GM21447 (cell line): Measurements from ENCODE around the gene RELA.
A peak's percentile ranks its signal among the peaks of the same experiment; 100 is the strongest.

Source experiments
- ATAC-seq: cut with Tn5 transposase; IDR thresholded peaks from one replicate; pipeline ENCODE4 v1.9.1; 2021; ENCODE audit not compliant: unreplicated experiment

The RELA gene

DNA sequence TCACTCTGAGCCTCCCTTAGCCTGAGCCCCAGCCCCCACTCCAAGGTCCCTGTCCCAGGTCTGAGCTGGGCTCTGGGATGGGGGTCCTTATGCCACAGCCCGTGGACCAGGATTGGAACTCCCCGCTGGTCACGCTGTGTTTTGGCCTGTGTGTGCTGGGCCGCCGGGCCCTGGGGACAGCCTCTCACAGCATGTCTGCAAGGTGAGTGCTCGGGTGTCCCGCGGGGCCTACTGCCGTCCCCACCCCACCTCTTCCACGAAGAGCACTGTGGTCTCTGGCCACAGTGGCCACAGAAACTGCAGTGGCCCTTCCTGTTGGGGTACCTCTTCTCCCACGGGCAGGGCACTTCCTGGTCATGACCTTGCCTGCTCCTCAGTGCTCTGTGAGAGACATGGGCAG is 28.3 kb downstream of the RELA start:
- no peak for ATAC-seq

DNA sequence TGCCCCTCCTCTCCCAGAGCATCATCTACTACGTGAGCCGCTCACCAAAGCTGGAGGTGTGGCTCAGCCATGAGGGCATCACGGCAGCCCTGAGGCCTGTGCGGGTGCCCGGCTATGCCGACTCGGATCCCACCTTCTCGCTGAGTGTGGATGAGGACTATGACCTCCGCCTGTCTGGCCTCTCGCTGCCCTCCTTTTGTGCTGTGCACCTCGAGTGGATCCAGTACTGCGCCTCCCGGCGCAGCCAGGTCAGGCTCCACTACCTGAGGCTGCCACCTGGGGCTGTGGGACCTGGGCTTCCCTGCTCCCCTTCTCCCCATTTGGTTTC is 28.6 kb downstream of the RELA start:
- ATAC-seq: no peak

- no peak for ATAC-seq
Observed at GRCh38 chr11:65633390-65634108, 29.2 kb downstream of the RELA start.

GRCh38 chr11:65630215-65630614 is 32.5 kb downstream of the RELA start:
- ATAC-seq: no peak

- no peak for ATAC-seq
Observed at GRCh38 chr11:65629579-65629978, 33.1 kb downstream of the RELA start.

- no peak for ATAC-seq
Observed at GRCh38 chr11:65627202-65627601, 35.5 kb downstream of the RELA start.

- no peak for ATAC-seq
Observed at GRCh38 chr11:65625628-65626342, 36.9 kb downstream of the RELA start.

DNA sequence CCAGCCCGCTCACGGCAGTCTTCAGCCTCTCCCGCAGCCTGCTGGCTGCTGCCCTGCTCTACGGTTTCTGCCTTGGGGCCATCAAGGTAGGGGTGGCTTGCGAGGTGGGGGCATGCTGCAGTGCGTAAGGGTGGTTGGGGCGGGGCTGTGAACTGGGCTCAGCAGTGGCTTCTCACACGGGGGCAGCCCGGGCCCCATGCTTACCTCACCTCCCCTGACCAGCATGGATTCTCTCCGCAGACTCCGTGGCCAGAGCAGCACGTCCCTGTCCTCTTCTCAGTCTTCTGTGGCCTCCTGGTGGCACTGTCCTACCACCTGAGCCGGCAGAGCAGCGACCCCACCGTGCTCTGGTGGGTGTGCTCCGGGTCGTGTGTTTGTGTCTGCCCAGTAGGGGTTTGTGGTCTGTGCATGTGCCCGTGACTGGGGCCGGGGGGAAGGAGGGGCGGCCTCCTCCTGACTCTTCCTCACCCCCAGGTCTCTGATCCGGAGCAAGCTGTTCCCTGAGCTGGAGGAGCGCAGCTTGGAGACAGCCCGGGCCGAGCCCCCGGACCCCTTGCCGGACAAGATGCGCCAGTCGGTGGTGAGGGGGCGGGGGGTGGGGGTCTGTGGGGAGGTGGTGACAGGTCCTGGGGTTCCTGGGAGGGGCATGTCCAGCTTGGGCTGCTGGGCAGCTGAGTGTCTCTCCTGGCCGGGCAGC is 37.6 kb downstream of the RELA start:
- ATAC-seq: no peak

DNA sequence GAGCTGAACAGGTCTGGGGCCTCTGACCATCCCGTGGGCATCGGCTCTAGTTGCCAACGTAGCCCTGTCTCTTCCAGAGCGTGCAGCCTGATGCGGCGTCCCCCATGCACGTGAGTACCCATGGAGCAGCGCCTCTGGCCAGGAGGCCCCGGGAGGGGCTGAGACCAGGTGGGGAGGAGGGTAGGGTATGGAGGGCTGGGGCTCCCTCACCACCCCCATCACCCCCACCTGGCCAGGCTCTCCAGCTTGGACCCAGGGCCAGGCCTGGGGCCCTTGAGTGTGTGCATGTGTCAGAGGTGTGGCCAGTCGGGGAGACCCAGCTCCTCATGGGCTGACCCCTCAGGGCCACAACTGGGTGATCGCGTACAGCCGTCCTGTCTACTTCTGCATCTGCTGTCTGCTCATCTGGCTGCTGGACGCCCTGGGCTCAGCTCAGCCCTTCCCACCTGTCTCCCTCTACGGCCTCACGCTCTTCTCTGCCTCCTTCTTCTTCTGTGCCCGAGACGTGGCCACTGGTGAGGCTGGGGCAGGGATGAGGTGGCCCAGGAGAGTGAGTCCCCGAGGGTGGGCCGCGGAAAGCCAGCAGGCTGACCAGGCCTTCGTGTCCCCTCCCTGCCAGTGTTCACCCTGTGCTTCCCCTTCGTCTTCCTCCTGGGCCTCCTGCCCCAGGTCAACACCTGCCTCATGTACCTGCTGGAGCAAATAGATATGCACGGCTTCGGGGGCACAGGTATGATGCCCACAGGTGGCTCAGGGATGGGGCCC is 38.7 kb downstream of the RELA start:
- no peak for ATAC-seq

- ATAC-seq: no peak
Observed at GRCh38 chr11:65623177-65623576, 39.5 kb downstream of the RELA start.

DNA sequence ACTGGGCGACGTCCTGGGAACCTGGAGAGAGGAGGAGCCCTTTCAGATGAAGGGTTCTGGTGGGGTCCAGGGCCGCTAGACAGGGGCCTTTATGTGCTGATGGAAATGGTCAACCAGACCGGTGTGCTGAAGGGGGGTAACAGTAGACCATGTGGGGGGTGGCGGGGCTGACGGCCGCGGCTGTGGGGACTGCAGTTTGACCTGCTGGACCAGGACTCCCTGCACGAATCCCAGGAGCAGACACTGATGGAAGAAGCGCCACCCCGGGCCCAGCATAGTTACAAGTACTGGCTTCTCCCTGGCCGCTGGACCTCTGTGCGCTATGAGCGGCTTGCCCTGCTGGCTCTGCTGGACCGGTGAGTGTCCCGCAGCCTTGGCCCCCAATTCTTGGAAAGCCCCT is 40.7 kb downstream of the RELA start:
- no peak for ATAC-seq

DNA sequence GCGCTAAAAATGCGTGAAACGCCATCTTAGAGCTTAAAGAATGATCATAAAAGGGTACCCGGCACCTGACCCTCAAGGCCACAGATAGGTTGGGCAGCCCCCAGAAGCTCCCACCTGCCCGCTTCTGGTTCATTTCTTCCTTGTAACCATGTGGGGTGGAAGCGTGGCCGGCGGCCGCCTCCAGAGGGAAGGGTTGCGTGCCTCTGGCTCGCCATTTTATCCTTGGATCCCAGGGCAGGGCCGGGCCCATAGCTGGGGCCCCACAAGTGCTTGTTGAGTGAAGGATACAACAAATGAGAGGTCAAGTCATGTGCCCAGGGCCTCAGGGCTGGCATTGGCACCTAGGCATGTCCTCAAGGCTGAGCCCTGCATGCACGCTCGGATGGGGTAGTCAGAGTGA is 41.3 kb downstream of the RELA start:
- no peak for ATAC-seq

DNA sequence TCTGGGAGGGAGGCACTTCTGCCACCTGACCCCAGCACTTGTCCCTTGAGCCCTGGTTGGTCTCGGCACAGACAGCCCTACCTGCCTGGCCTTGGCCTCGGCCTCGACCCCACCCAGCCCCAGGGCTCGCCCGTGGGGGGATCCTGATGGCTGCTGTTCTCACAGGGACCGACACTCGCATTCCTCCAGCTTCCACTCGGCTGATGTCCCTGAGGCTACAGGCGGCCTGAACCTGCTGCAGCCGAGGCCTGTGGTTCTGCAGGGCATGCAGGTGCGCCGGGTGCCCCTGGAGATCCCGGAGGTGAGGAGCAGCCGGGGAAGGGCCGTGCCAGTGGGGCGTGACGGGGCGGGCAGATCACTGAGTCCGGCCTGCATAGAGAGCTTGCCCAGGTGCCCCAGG is 42.0 kb downstream of the RELA start:
- ATAC-seq: no peak

- no peak for ATAC-seq
Observed at GRCh38 chr11:65619281-65619928, 43.3 kb downstream of the RELA start.

GRCh38 chr11:65618763-65619162 is 44.0 kb downstream of the RELA start:
- ATAC-seq: no peak

DNA sequence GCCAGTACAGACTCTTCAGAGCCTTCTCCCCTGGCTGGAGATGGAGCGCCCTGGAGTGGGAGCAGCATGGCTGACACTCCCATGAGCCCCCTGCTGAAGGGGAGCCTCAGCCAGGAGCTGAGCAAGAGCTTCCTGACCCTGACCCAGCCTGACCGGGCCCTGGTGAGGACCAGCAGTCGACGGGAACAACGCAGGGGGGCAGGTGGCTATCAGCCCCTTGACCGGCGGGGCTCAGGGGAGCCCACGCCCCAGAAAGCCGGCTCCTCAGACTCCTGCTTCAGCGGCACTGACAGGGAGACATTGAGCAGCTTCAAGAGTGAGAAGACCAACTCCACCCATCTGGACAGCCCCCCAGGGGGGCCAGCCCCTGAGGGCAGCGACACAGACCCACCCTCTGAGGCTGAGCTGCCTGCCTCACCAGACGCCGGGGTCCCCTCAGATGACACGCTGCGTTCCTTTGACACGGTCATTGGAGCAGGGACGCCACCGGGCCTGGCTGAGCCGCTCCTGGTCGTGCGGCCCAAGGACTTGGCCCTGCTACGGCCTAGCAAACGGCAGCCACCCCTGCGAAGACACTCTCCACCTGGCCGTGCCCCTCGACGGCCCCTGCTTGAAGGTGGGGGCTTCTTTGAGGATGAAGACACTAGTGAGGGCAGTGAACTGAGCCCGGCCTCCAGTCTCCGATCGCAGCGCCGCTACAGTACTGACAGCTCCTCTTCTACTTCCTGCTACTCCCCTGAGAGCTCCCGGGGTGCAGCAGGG is 44.5 kb downstream of the RELA start:
- no peak for ATAC-seq

DNA sequence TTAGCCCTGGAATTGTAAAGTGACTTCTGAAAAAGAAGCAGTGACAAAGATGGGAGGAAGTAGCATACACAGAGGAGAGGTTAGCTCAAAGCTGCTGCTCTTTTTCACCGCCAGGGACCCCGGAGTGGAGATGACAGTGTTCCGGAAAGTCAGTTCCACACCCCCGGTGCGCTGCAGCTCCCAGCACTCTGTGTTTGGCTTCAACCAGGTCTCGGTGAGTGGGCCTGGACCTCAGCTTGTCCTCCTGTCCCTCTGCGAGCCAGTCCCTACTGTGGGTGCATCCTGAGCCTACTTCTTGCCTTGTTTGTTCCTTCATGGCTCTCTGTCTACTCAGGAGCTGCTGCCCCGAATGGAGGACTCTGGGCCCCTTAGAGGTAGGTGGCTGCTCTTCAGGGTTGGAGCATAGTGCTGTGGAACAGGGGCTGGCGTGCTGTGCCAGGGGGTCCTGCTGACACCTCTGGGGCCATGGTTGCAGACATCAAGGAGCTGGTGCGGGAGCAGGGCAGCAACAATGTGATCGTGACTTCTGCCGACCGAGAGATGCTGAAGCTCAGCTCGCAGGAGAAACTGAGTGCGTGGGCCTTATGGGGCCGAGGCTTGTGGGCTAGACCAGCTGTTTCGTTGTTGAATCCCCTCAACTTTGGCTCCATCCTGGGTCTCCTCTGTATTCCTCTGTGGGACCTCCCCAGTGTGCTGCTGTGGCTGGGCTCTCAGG is 45.4 kb downstream of the RELA start:
- ATAC-seq: no peak

GRCh38 chr11:65616575-65617001 is 46.1 kb downstream of the RELA start:
- no peak for ATAC-seq

DNA sequence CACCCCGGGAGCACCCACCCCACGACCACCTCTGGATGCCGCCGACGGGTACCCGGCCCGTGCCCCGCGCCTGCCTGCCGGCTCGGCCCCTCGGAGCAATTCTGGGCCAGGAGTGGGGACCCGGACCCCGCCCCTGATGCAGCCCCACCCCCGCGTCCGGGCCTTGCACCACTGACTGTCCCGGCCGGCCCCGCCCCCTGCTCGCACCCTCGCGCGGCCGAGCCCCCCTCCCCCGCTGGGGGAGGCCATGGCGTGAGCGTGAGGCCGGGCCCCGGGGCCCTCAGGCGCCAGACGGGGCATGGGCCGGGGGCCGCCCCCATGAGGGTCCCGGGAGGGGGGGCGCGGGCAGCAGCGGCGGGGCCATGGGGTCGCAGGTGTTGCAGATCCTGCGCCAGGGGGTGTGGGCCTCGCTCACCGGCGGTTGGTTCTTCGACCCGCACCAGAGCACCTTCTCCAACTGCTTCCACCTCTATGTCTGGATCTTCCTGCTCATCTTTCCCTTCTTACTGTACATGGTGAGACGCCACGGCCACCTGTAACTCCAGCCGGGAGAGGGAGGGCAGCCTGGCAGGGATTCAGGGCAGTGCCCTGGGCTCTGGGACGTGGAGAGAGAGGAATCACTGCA is 46.7 kb downstream of the RELA start:
- ATAC-seq: peak; percentile 0
